ENCODE measurements around the gene CDON.

CDON gene

GRCh38 chr11:125945797-125946520 lies 116.7 kb downstream of the CDON start, which contains the start of gene VSIG10L2:
Gene VSIG10L2, plus strand, starts transcription at chr11:125946044. Its CDS starts 12 bp downstream, at chr11:125946056.
- no peaks in the 10 kb centered on the region for H3K27me3 Mint-ChIP-seq
- H3K4me3 Mint-ChIP-seq: no peak within 1 kb of the TSS
- ATAC-seq: no peak
- no peaks in the 10 kb centered on the region for H3K9me3 Mint-ChIP-seq
- no peak within 1 kb of the TSS for H3K27ac Mint-ChIP-seq
- no peak for DNase-seq
- H3K4me1 Mint-ChIP-seq: no peaks in the 10 kb centered on the region
- H3K36me3 Mint-ChIP-seq (ENCODE audit: low read depth): no peaks in the 10 kb centered on the region

DNA sequence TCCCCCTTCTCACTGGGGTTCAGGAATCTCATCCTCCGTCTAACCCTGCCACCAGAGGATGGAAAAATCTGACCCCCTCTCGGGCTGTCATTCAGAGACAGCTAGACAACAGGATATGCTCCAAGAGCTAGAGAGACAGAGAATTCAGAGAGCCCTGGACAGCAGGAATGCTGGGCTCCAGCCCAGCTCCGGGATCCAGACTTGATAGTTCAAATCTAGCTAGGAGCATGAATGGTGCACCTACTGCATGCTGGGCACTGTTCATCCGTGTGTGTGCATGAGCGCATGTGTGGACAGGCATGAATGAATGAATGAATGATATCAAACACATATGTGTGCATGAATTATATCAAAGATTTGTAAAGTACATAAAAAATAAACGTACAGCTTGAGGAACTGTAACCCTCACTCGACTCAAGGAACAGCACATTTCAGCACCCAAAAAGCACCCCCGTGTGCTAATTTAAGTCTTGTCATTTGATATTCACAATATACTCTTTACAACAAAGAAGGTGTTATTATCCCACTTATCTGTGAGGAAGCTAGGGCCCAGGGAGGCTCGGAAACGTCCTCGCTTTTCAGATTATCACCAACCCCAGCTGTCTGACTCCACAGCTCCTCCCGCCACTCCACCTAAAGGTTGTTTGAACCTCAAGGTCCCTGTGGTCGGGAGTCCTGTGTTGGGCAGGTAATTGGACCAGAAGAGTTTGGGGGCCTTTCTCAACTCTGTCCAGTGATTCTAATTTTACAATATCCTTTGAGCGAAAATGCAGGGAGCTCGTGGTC lies 117.5 kb downstream of the CDON start:
- Mint-ChIP-seq H3K4me3 (no peak overlapping the region), H3K36me3 (ENCODE audit: low read depth) (no peaks in the 10 kb centered on the region), H3K27ac (no peak overlapping the region), H3K9me3 (no peaks in the 10 kb centered on the region), H3K4me1 (no peaks in the 10 kb centered on the region), H3K27me3 (no peaks in the 10 kb centered on the region)
- no peak for DNase-seq
- no peak for ATAC-seq

DNA sequence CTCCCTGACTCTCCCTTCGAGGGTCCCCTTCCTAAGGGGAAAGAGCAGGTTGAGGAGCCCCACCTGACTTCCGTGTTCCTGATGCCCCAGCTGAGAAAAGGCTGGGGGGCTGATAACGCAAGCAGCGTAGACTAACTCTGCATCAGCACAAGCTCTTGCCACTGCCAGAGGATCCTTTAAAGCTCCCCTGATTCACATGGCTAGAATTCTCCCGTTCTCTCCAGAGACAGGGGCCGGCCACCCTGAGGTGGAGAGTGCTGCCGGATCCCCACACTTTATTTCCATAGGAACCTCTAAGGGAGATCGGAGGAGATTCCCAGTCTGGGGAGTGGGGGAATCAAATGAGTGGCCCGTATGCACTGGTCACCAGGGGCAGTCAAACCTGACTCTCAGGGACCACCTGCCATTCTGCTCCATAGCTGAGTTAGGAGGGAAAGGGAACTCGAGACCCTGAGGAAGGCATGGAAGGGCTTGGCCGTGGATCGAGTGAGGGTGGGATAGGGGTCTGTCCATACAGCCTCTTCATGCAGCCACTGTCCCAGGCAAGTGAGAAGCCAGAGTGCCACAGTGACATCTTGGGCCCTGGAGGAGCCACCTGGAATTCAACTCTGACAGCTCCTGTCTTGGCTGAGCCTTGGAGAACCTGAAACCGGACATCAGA lies 118.2 kb downstream of the CDON start:
- H3K36me3 Mint-ChIP-seq (ENCODE audit: low read depth): no peaks in the 10 kb centered on the region
- no peaks in the 10 kb centered on the region for H3K9me3 Mint-ChIP-seq
- no peaks in the 10 kb centered on the region for H3K4me1 Mint-ChIP-seq
- no peak overlapping the region for H3K27ac Mint-ChIP-seq
- H3K27me3 Mint-ChIP-seq: no peaks in the 10 kb centered on the region
- DNase-seq (no peak), ATAC-seq (no peak)
- H3K4me3 Mint-ChIP-seq: no peak overlapping the region

DNA sequence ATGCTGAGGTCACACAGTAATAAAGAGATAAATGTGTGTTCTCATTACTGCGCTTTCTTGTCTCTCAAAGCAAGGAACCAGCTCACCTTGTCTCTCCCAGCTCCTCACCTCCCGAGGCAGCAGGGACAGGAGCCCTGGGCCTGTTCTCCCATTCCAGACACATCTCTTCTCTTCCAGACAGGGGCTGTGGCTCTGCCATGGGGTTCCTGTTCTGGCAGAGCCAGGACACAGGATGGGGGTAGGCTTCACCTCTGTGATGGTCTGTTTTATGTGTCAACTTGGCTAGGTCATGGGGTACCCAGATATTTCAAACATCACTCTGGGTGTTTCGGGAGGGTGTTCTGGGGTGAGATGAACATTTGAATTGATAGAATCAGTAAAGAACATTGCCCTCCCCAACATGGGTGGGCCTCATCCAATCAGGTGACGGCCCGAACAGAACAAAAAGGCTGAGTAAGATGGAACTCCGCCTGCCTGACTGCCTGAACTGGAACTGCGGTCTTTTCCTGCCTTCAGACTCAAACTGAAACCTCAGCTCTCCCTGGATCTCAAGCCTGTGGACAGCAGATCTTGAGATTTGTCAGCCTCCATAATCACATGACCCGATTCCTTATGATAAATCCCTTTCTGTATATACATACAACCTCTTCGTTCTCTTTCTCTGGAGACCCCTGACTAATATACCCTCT lies 118.9 kb downstream of the CDON start:
- no peak for ATAC-seq
- no peaks in the 10 kb centered on the region for H3K9me3 Mint-ChIP-seq
- H3K27me3 Mint-ChIP-seq: no peaks in the 10 kb centered on the region

DNA sequence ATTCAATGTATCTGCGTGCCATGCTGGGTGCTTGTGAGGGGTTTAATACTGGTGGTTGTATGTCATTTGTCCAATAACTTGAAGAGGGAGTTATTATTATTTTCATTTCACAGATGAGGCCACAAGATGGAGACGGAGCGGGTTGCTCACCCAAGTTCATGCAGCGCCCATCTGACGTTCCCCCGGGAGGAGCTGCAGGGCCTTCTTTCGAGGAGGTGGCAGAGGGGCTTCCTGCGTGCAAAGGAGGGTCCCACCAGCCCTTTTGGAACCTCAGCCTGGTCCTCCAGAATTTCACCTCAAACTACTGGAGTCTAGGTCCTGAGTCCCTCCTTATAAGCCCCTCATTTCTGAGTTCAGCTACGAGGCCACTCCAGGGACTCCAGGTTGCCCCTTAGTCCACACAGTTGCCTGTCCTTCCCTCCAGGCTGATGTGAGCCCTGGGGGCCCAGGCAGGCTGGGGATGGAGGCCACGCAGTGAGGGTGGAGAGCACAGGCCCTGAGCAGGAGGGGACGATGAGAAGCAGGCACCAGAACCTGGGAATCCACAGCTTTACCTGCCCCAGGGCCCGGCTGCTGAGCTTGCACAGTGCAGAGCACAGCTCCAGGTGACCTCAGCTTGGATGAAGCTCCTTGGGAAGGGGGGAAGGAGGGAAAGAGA lies 119.8 kb downstream of the CDON start:
- H3K9me3 Mint-ChIP-seq: no peaks in the 10 kb centered on the region
- H3K4me1 Mint-ChIP-seq: peaks cover 3% of the 10 kb centered on the region
- no peak for ATAC-seq
- H3K36me3 Mint-ChIP-seq (ENCODE audit: low read depth): no peaks in the 10 kb centered on the region
- DNase-seq: no peak
- no peak overlapping the region for H3K4me3 Mint-ChIP-seq
- H3K27me3 Mint-ChIP-seq: no peaks in the 10 kb centered on the region
- no peak overlapping the region for H3K27ac Mint-ChIP-seq

More for the DNA sequence above, 118.9 kb downstream of the CDON start:
- Mint-ChIP-seq H3K27ac (no peak overlapping the region), H3K36me3 (ENCODE audit: low read depth) (no peaks in the 10 kb centered on the region), H3K4me3 (no peak overlapping the region), H3K4me1 (no peaks in the 10 kb centered on the region)
- no peak for DNase-seq

- DNase-seq (peak; percentile 61), ATAC-seq (peak; percentile 69)
- no peaks in the 10 kb centered on the region for H3K9me3 Mint-ChIP-seq
- no peak overlapping the region for H3K27ac Mint-ChIP-seq
- H3K4me1 Mint-ChIP-seq: peaks cover 3% of the 10 kb centered on the region
- no peaks in the 10 kb centered on the region for H3K27me3 Mint-ChIP-seq
- no peak overlapping the region for H3K4me3 Mint-ChIP-seq
- H3K36me3 Mint-ChIP-seq (ENCODE audit: low read depth): no peaks in the 10 kb centered on the region
Measured at GRCh38 chr11:125941619-125942611, 120.8 kb downstream of the CDON start.

GRCh38 chr11:125941267-125941618 lies 121.4 kb downstream of the CDON start:
- Mint-ChIP-seq H3K27ac (no peak overlapping the region), H3K36me3 (ENCODE audit: low read depth) (no peaks in the 10 kb centered on the region), H3K9me3 (no peaks in the 10 kb centered on the region), H3K4me3 (no peak overlapping the region), H3K4me1 (peaks cover 3% of the 10 kb centered on the region), H3K27me3 (no peaks in the 10 kb centered on the region)
- no peak for ATAC-seq
- DNase-seq: no peak

- Mint-ChIP-seq H3K9me3 (no peaks in the 10 kb centered on the region), H3K4me1 (peaks cover 3% of the 10 kb centered on the region), H3K27ac (no peak overlapping the region), H3K27me3 (no peaks in the 10 kb centered on the region), H3K36me3 (ENCODE audit: low read depth) (no peaks in the 10 kb centered on the region), H3K4me3 (no peak overlapping the region)
- ATAC-seq: no peak
- DNase-seq: no peak
Measured at GRCh38 chr11:125940145-125940544, 122.5 kb downstream of the CDON start.

DNA sequence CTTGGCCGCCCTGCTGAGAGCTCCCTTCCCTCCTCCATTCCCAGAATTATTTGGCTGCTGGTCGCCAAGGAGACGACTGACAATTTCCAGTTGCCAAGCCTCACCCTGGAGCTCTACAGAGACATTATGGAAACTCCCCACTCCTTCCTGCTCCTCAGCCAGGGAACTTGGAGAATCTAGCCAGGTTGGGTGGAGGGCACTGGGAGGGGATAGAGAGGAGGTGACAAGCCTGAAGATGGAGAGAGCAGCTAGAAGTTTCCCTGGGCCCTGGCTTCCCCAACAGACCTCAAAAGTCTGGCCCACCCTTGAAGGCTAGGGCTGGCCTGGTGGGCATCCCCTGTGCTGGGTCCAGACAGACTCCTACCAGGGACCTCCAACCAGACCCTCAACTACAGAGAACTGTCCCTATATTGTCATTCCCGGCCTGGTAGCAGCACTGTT lies 123.6 kb downstream of the CDON start:
- no peaks in the 10 kb centered on the region for H3K36me3 Mint-ChIP-seq (ENCODE audit: low read depth)
- H3K4me3 Mint-ChIP-seq: no peak overlapping the region
- H3K4me1 Mint-ChIP-seq: peaks cover 3% of the 10 kb centered on the region
- ATAC-seq (no peak), DNase-seq (no peak)
- no peaks in the 10 kb centered on the region for H3K9me3 Mint-ChIP-seq
- H3K27me3 Mint-ChIP-seq: no peaks in the 10 kb centered on the region
- H3K27ac Mint-ChIP-seq: no peak overlapping the region

DNA sequence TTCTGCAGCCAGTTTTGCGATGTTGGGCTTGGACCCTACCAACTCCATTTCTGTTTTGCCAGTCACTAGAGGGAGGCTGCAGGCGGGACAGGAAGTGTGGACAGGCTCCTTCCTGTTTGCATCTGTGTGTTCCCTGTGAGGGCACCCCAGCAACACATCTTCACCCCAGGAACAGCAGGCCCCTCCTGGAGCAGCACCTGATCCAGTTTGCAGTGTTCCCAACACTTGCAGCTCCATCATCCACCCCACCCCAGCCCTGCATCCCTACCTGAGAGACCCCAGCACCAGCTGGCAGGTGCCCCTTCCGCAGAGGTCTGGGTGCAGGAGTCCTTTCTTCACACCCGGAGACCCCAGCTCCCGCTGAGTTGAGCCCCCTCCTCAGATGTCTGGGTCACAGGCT lies 124.2 kb downstream of the CDON start:
- Mint-ChIP-seq H3K27ac (no peak overlapping the region), H3K4me1 (peaks cover 3% of the 10 kb centered on the region), H3K4me3 (no peak overlapping the region), H3K36me3 (ENCODE audit: low read depth) (no peaks in the 10 kb centered on the region), H3K9me3 (no peaks in the 10 kb centered on the region), H3K27me3 (no peaks in the 10 kb centered on the region)
- DNase-seq (no peak), ATAC-seq (no peak)

GRCh38 chr11:125935618-125936199 lies 127.0 kb downstream of the CDON start:
- H3K27me3 Mint-ChIP-seq: peaks cover 1% of the 10 kb centered on the region
- H3K27ac Mint-ChIP-seq: no peak overlapping the region
- no peak overlapping the region for H3K4me3 Mint-ChIP-seq
- ATAC-seq (no peak), DNase-seq (no peak)
- H3K36me3 Mint-ChIP-seq (ENCODE audit: low read depth): no peaks in the 10 kb centered on the region
- H3K4me1 Mint-ChIP-seq: peaks cover 6% of the 10 kb centered on the region
- no peaks in the 10 kb centered on the region for H3K9me3 Mint-ChIP-seq

DNA sequence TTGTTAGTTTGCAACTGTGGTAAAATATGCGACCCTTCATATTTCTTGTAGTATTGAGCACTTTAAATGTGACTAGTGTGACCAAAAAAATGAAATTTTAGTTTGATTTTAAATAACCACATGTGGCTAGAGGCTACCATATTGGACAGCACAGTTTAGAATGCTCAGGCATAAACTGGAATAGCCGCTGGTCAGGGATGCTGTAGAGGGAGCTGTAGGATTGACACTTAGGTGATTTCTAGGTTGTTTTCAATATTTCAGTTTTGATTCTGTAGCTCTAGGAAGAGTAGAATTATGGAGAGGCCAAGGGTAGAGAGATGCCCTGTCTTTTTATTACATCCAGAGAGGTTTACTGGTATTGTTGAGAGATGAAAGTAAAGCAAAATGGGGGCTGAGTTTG lies 127.6 kb downstream of the CDON start:
- Mint-ChIP-seq H3K36me3 (ENCODE audit: low read depth) (no peaks in the 10 kb centered on the region), H3K4me1 (peaks cover 6% of the 10 kb centered on the region), H3K9me3 (no peaks in the 10 kb centered on the region), H3K4me3 (no peak overlapping the region), H3K27me3 (peaks cover 1% of the 10 kb centered on the region), H3K27ac (no peak overlapping the region)
- DNase-seq (no peak), ATAC-seq (no peak)

GRCh38 chr11:125934473-125934872 lies 128.2 kb downstream of the CDON start:
- Mint-ChIP-seq H3K36me3 (ENCODE audit: low read depth) (no peaks in the 10 kb centered on the region), H3K27ac (no peak overlapping the region), H3K4me1 (peaks cover 6% of the 10 kb centered on the region), H3K9me3 (no peaks in the 10 kb centered on the region), H3K4me3 (no peak overlapping the region), H3K27me3 (peaks cover 3% of the 10 kb centered on the region)
- no peak for ATAC-seq
- DNase-seq: no peak

Data from activated naive CD8-positive, alpha-beta T cell treated with anti-CD3 and anti-CD28 coated beads, Interleukin-2, amount 50 U/mL, for 24 hours (primary cell).